OCI-LY3 (cell line): ENCODE measurements around the gene PDXK.

Experiments used
- CTCF ChIP-seq: fragments of 200-600, 300-600 bp; sonication (generic); IDR thresholded peaks from 2 replicates; pipeline ENCODE4 v1.5.1; 2014; ENCODE audit warnings: antibody characterized with exemption, low read length, low read depth
- EZH2phosphoT487 ChIP-seq: fragments of 200-600 bp; shearing (Covaris generic); IDR thresholded peaks from 2 replicates; pipeline ENCODE4 v1.6.1; 2018; ENCODE audit warnings: antibody characterized with exemption, mixed run types, low read depth

- TF ChIP-seq CTCF (no peak), EZH2phosphoT487 (no peak)
These were observed 67.4 kb downstream of the PDXK start for GRCh38 chr21:43786300-43786806.
